ENCODE measurements around the gene SLC5A2.
"Not testable (repeated sequence)": the region's sequence is repeated elsewhere in the genome, so short reads cannot be mapped to it uniquely, and the experiment has no call there.

DNA sequence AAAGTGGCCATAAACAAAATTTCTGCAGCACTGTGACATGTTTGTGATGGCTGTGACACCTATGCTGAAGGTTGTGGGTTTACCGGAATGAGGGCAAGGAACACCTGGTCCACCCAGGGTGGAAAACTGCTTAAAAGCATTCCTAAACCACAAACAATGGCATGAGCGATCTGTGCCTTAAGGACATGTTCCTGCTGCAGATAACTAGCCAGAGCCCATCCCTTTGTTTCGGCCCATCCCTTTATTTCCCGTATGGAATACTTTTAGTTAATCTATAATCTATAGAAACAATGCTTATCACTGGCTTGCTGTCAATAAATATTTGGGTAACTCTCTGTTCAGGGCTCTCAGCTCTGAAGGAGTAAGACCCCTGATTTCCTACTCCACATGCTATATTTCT, 56.8 kb downstream of the SLC5A2 start:
- TF ChIP-seq, protein P1, sequence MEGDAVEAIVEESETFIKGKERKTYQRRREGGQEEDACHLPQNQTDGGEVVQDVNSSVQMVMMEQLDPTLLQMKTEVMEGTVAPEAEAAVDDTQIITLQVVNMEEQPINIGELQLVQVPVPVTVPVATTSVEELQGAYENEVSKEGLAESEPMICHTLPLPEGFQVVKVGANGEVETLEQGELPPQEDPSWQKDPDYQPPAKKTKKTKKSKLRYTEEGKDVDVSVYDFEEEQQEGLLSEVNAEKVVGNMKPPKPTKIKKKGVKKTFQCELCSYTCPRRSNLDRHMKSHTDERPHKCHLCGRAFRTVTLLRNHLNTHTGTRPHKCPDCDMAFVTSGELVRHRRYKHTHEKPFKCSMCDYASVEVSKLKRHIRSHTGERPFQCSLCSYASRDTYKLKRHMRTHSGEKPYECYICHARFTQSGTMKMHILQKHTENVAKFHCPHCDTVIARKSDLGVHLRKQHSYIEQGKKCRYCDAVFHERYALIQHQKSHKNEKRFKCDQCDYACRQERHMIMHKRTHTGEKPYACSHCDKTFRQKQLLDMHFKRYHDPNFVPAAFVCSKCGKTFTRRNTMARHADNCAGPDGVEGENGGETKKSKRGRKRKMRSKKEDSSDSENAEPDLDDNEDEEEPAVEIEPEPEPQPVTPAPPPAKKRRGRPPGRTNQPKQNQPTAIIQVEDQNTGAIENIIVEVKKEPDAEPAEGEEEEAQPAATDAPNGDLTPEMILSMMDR (conservative IDR thresholded peaks at IDR 0.05; ENCODE audit: low read length), result not testable (repeated sequence)
- TF ChIP-seq EZH2phosphoT487 (IDR thresholded peaks at IDR 0.05; ENCODE audit: borderline replicate concordance, low read depth, low read length), result not testable (repeated sequence)

Data from OCI-LY7 (cell line).